Mammary epithelial cell (primary cell): ENCODE measurements around the gene APBB3.

Experiments
- CTCF ChIP-seq, 2 donors: IDR thresholded peaks in 1 of 2; conservative IDR thresholded peaks in 1 of 2; 2 replicates each; pipeline ENCODE4 v1.5.1; 2011 to 2012; ENCODE audit warnings: inconsistent platforms in 2 of 2, low read length in 2 of 2, mild to moderate bottlenecking in 2 of 2, control low read depth in 1 of 2, low read depth in 1 of 2; ENCODE audit not compliant: insufficient read depth in 1 of 2; ENCODE audit errors: extremely low read depth in 1 of 2
- EZH2 ChIP-seq: IDR thresholded peaks from 2 replicates; pipeline ENCODE4 v1.6.1; 2012; ENCODE audit warnings: low read length, inconsistent platforms, borderline replicate concordance

GRCh38 chr5:140590861-140591260 lies 26.5 kb upstream of the APBB3 start:
- TF ChIP-seq CTCF (conservative IDR thresholded peaks at IDR 0.05 in 1 of 2, IDR thresholded peaks at IDR 0.05 in 1 of 2; ENCODE audit: extremely low read depth in 1 of 2, insufficient read depth in 1 of 2, low read depth in 1 of 2, low read length in 2 of 2) = no peak
- no peak for TF ChIP-seq EZH2
